HG03457 (cell line): ENCODE results near the gene CCT6B.
"Not testable (repeated sequence)": the region's sequence is repeated elsewhere in the genome, so short reads cannot be mapped to it uniquely, and the experiment has no call there.

ENCODE experiments used
- ATAC-seq: cut with Tn5 transposase; IDR thresholded peaks from one replicate; pipeline ENCODE4 v1.9.1; 2021; ENCODE audit warnings: moderate number of reproducible peaks; ENCODE audit not compliant: unreplicated experiment

Gene CCT6B, protein sequence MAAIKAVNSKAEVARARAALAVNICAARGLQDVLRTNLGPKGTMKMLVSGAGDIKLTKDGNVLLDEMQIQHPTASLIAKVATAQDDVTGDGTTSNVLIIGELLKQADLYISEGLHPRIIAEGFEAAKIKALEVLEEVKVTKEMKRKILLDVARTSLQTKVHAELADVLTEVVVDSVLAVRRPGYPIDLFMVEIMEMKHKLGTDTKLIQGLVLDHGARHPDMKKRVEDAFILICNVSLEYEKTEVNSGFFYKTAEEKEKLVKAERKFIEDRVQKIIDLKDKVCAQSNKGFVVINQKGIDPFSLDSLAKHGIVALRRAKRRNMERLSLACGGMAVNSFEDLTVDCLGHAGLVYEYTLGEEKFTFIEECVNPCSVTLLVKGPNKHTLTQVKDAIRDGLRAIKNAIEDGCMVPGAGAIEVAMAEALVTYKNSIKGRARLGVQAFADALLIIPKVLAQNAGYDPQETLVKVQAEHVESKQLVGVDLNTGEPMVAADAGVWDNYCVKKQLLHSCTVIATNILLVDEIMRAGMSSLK

GRCh38 chr17:34961093-34961911, at the start of gene CCT6B, which contains the start of gene ZNF830:
Gene CCT6B (minus strand): TSS chr17:34961460. CDS start chr17:34961393, 67 bp downstream.
Gene ZNF830 (plus strand): TSS chr17:34961540. CDS start chr17:34961567, 27 bp downstream.
- ATAC-seq = peak; percentile 67

DNA sequence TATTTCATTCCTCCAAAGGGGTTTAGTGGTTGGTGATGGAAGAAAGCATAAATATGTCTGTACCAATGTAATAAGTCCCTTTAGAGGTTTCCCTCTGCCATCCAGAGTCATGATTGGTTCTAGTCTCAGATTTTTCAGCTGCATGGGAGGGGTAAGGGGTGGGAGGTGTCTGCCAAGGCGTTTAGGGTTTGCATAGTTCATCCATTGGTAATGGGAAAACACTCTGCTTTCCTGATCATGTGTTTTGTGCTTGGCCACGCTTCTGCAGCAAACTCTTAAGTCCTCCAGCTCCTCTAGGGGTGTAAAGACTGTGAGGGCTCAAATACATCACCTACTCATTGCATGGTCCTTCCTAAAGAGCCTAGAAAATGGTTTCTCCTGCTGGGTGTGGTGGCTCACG, 48.8 kb upstream of the CCT6B start:
- no peak for ATAC-seq

DNA sequence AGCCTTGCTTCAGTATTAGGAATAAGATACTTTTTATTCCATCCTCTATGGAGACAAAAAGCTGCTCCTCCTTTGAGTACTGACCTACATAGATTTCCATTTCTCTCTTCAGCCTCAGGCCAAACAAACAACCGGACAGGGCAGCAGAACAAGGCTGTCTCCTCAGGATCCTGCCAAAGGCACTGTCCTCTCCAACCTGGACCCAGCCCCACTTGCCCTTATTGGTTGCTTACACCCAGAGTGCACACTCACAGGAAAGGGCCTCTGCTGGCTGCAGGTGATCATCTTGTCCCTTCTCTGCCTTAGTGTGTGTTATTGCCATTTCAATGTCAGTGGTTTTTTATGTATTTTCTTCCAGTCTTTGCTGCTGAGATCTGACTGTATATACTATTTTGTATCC, 45.7 kb upstream of the CCT6B start:
- ATAC-seq = no peak

- no peak for ATAC-seq
These were observed 45.1 kb upstream of the CCT6B start for GRCh38 chr17:35006345-35006744.

- ATAC-seq = no peak
These were observed 42.5 kb upstream of the CCT6B start for GRCh38 chr17:35003778-35004177.

GRCh38 chr17:35002876-35003551, 41.8 kb upstream of the CCT6B start:
- ATAC-seq = no peak

DNA sequence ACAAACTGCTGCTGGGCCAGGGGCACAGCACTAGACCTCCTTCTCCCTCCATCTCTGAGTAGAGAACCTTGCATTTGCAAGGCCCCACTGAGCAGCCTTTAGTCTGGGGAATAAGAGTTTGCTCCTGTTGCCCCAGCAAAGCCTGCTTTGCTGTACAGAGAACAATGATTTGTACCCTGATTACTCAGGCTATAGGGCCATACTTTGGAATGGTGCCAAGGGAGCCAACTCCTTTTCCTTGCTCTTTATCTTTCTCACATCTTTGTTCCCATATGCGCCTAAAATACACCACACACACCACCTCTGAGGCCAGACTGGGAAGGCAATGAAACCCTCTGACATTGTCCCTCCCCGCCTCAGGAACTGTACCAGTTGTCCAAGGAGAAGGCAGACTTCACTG, 40.3 kb upstream of the CCT6B start:
- no peak for ATAC-seq

DNA sequence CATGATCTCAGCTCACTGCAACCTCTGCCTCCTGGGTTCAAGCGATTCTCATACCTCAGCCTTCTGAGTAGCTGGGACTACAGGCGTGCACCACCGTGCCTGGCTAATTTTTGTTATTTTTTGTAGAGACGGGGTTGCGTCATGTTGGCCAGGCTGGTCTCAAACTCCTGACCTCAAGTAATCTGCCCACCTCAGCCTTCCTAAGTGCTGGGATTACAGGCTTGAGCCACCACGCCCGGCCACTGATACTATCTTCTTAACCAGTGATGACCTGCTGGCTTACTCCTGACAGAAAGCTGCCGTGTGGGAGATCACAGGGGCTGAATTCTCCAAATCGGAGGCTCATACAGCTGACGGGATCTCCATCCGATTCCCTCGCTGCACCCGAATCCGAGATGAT, 39.7 kb upstream of the CCT6B start:
- ATAC-seq = not testable (repeated sequence)

GRCh38 chr17:34999456-34999855, 38.2 kb upstream of the CCT6B start:
- no peak for ATAC-seq

- no peak for ATAC-seq
These were observed 36.9 kb upstream of the CCT6B start for GRCh38 chr17:34998205-34998604.

DNA sequence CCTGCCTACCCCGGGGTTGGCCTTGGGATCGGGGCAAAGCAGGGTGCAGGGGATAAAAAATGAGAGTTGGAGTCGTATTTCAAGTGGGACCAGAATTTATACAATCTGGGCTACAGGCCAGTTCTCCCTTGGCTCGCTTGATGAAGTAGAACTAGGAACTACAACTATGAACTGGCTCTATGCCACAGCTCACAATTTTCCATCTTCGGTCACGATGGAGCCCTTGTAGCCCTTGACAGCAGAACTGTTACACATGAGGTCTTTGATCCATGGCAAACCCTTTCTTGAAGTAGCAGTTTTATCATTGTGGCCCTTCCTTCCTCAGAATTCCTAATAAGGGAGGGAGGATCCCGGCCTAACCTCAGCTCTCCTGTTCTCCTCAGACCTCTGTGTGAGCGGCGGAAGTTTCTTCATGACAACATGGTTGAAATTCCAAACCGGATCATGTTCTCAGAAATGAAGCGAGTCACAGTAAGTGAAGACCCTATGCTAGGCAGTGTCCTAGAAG, 36.1 kb upstream of the CCT6B start:
- ATAC-seq = no peak

- ATAC-seq = no peak
These were observed 35.4 kb upstream of the CCT6B start for GRCh38 chr17:34996422-34997285.

DNA sequence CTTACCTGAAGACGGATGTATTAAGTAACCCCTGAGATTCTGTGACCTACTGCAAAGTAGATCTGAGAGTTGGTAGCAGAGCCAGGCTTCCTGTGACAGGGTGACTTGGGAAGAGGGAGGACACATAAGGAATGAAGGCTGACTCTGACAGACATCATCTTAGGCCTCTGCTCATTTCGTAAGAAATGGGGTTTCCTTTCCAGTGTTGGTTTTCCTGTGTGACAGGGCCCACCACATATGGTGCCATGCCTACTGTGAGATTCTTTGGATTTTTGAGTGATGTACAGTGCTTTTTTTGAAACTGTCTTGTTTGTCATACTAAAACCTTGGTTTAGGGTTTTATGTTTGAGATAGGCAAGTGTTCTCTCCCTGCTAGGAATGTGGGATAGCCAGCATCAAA, 31.8 kb upstream of the CCT6B start:
- ATAC-seq = no peak

GRCh38 chr17:34991606-34992005, 30.3 kb upstream of the CCT6B start:
- no peak for ATAC-seq

DNA sequence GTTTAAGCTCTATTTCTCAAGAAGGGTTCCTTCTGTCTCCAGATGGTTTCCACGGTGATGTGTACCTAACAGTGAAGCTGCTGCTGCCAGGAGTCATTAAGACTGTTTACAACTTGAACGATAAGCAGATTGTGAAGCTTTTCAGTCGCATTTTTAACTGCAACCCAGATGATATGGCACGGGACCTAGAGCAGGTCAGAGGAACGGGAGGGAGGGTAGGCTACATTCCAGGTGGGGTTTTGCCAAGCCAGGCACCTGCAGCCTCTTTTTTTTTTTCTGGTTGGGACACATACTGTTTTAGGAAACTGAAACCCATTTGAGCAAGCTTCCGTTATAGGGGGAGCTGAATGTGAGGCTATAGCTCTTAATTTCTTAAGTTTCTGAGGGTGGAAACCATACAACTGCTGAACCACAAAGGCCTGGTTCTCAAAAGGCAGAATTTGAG, 29.7 kb upstream of the CCT6B start:
- no peak for ATAC-seq

DNA sequence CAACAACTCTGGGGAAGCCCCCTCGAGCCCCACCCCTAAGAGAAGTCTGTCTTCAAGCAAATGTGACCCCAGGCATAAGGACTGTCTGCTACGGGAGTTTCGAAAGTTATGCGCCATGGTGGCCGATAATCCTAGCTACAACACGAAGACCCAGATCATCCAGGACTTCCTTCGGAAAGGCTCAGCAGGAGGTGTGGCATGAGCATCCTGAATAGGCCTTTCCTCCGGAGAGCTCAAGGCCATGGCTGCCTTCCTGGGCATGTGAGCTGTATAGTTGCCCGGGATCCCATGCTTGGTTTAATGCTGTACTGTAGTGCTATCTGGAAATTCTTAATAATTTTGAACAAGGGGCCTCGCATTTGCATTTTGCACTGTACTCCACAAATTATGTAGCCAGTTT, 28.2 kb upstream of the CCT6B start:
- no peak for ATAC-seq

- ATAC-seq = no peak
These were observed 27.4 kb upstream of the CCT6B start for GRCh38 chr17:34988644-34989043.

- ATAC-seq = no peak
These were observed 26.0 kb upstream of the CCT6B start for GRCh38 chr17:34987232-34987631.

GRCh38 chr17:34981538-34982241, 20.4 kb upstream of the CCT6B start:
- ATAC-seq = no peak
